ENCODE results near the gene SPACA7.

SPACA7 gene

GRCh38 chr13:112451512-112452379 is 75.6 kb downstream of the SPACA7 start:
- Mint-ChIP-seq H3K27me3 (ENCODE audit: low read depth) (no peaks in the 10 kb centered on the region), H3K27ac (no peak overlapping the region), H3K4me1 (ENCODE audit: low read depth) (no peaks in the 10 kb centered on the region), H3K36me3 (ENCODE audit: low read depth) (no peaks in the 10 kb centered on the region), H3K4me3 (no peak overlapping the region), H3K9me3 (no peaks in the 10 kb centered on the region)
- no peak for DNase-seq (ENCODE audit: low spot score)

GRCh38 chr13:112452380-112453206 is 76.4 kb downstream of the SPACA7 start:
- no peak for DNase-seq (ENCODE audit: low spot score)
- no peaks in the 10 kb centered on the region for H3K9me3 Mint-ChIP-seq
- no peak overlapping the region for H3K27ac Mint-ChIP-seq
- H3K36me3 Mint-ChIP-seq (ENCODE audit: low read depth): no peaks in the 10 kb centered on the region
- no peak overlapping the region for H3K4me3 Mint-ChIP-seq
- H3K4me1 Mint-ChIP-seq (ENCODE audit: low read depth): no peaks in the 10 kb centered on the region
- no peaks in the 10 kb centered on the region for H3K27me3 Mint-ChIP-seq (ENCODE audit: low read depth)

- no peaks in the 10 kb centered on the region for H3K4me1 Mint-ChIP-seq (ENCODE audit: low read depth)
- H3K9me3 Mint-ChIP-seq: no peaks in the 10 kb centered on the region
- no peak for DNase-seq (ENCODE audit: low spot score)
- no peak overlapping the region for H3K27ac Mint-ChIP-seq
- H3K27me3 Mint-ChIP-seq (ENCODE audit: low read depth): no peaks in the 10 kb centered on the region
- H3K36me3 Mint-ChIP-seq (ENCODE audit: low read depth): no peaks in the 10 kb centered on the region
- H3K4me3 Mint-ChIP-seq: no peak overlapping the region
These were observed 77.2 kb downstream of the SPACA7 start for GRCh38 chr13:112453207-112453829.

DNA sequence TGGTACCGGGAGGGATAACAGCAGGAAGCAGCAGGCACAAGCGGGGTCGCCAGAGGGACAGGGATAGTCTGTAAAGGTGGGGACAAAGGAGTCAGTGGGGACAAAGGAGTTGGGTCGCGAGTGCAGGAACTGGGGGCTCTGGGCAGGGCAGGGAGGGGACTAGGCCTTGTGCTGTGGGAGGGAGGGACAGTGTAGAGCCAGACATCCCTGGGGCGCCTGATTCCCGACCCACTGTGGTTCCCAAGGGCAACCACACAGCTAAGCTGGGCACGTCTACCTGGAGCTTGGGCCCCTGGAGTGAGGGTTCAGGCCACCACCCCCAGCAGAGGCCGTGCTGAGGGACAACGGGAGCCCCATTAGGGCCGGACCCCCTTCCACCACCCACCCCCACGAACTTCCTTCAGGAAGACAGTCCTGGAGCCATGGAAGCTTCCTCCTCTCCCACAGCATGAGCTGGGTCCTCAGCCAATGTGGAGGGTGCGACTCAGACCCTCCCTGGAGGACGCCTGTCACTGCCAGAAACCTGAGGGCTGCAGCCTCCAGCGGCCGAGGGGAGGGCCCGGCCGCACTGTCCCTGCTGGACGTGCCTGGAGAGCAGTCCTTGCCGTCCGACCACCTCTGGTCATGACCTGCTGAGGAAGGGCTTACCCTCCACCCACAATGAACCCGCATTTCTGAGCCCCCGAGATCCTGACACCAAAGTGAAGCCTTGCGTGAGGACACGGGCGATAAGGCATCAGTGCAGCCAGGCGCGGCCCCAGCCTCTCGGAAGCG is 77.9 kb downstream of the SPACA7 start:
- no peak overlapping the region for H3K27ac Mint-ChIP-seq
- no peaks in the 10 kb centered on the region for H3K4me1 Mint-ChIP-seq (ENCODE audit: low read depth)
- H3K36me3 Mint-ChIP-seq (ENCODE audit: low read depth): no peaks in the 10 kb centered on the region
- no peak overlapping the region for H3K4me3 Mint-ChIP-seq
- no peaks in the 10 kb centered on the region for H3K27me3 Mint-ChIP-seq (ENCODE audit: low read depth)
- DNase-seq (ENCODE audit: low spot score): no peak
- no peaks in the 10 kb centered on the region for H3K9me3 Mint-ChIP-seq

GRCh38 chr13:112454648-112455334 is 78.6 kb downstream of the SPACA7 start:
- H3K9me3 Mint-ChIP-seq: no peaks in the 10 kb centered on the region
- no peak for DNase-seq (ENCODE audit: low spot score)

GRCh38 chr13:112455476-112456059 is 79.4 kb downstream of the SPACA7 start:
- peaks cover 7% of the 10 kb centered on the region for H3K27me3 Mint-ChIP-seq (ENCODE audit: low read depth)
- no peaks in the 10 kb centered on the region for H3K9me3 Mint-ChIP-seq
- no peak for DNase-seq (ENCODE audit: low spot score)
- H3K4me1 Mint-ChIP-seq (ENCODE audit: low read depth): no peaks in the 10 kb centered on the region
- no peaks in the 10 kb centered on the region for H3K36me3 Mint-ChIP-seq (ENCODE audit: low read depth)
- H3K4me3 Mint-ChIP-seq: no peak overlapping the region
- H3K27ac Mint-ChIP-seq: no peak overlapping the region

More at GRCh38 chr13:112454648-112455334, 78.6 kb downstream of the SPACA7 start:
- Mint-ChIP-seq H3K36me3 (ENCODE audit: low read depth) (no peaks in the 10 kb centered on the region), H3K4me3 (no peak overlapping the region), H3K27me3 (ENCODE audit: low read depth) (peaks cover 3% of the 10 kb centered on the region), H3K27ac (no peak overlapping the region), H3K4me1 (ENCODE audit: low read depth) (no peaks in the 10 kb centered on the region)

DNA sequence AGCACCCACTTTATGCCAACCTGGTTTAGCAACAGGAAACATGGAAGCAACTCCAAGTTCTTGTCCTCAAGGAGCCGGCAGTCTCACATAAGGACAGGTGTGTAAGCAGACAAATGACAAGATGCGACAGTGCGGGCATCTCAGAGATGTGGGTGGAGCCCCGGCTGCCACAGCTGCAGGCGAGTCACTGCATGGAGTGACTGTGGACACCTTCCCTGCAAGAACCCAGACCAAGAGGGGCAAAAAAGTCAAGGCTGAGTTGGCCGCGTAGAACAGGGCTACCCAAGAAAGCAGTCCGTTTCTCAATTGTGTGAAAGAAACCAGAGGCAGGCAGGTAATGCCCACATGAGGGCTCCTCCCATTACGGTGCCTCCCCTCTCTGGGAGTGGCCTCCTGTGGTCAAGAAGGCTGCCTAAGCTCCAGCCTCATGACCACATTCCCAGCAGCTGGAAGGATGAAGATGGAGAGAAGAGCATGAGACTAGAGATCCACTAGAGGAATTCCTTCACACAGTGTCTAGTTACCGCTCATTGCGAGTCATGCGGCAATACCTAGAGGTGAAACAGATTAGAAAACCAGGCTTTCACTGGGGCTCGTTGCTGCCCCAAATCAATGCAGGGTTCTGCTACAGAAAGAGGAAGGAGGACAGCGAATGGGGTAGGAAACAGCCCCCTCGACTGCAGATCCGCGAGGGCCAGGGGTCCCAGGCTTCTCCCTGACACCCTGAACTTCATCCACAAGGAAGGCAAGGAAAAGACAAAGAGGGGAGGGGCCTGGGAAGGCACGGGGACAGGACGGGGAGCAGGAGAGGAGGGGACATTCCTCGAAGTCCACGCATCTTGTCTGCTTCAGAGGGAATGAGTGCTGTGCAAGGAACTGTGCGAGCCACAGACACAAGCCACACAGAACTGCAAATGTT is 80.2 kb downstream of the SPACA7 start:
- Mint-ChIP-seq H3K9me3 (no peaks in the 10 kb centered on the region), H3K4me3 (no peak overlapping the region), H3K4me1 (ENCODE audit: low read depth) (no peaks in the 10 kb centered on the region), H3K27ac (no peak overlapping the region), H3K36me3 (ENCODE audit: low read depth) (no peaks in the 10 kb centered on the region), H3K27me3 (ENCODE audit: low read depth) (peaks cover 7% of the 10 kb centered on the region)
- no peak for DNase-seq (ENCODE audit: low spot score)

DNA sequence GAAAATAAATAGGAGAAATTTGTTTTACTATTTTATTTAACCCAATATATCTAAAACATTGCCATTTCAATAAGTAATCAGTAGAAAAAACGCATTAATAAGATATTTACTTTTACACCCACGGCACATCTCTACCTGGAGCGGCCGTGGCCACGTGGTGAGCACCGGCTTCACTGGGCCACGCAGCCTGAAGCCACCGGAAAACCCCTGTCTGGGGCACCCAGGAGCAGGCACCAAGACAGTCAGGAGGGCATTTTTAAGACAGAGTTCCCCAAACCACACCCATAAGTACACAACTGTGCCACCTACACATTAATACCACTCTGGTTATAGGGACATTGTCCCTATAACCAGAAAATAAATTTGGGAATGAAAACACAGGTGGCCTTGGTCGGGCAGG is 80.9 kb downstream of the SPACA7 start:
- Mint-ChIP-seq H3K4me1 (ENCODE audit: low read depth) (no peaks in the 10 kb centered on the region), H3K4me3 (no peak overlapping the region), H3K27me3 (ENCODE audit: low read depth) (peaks cover 7% of the 10 kb centered on the region), H3K9me3 (no peaks in the 10 kb centered on the region), H3K27ac (no peak overlapping the region), H3K36me3 (ENCODE audit: low read depth) (no peaks in the 10 kb centered on the region)
- DNase-seq (ENCODE audit: low spot score): no peak

DNA sequence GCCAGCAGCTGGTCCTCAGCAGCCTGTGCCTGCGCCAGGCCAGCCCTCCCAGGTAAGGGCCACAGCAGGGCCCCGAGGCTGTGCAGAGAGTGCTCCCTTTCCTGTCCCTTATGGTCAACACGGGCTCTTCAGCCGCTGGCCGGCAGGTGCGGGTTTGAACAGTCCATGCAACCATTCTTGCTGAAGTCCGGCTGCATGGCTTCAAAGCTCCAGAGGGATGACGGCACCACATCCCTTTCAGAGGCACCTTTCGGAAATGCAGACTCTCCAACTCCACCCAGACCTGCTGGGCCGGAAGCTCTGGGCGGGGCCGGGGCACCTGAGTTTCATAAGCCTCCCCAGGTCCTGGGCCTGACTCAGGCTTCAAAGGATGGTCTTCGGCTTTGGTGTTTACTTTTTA is 81.3 kb downstream of the SPACA7 start:
- Mint-ChIP-seq H3K4me1 (ENCODE audit: low read depth) (no peaks in the 10 kb centered on the region), H3K36me3 (ENCODE audit: low read depth) (no peaks in the 10 kb centered on the region), H3K4me3 (no peak overlapping the region), H3K9me3 (no peaks in the 10 kb centered on the region), H3K27ac (no peak overlapping the region), H3K27me3 (ENCODE audit: low read depth) (peaks cover 10% of the 10 kb centered on the region)
- no peak for DNase-seq (ENCODE audit: low spot score)

DNA sequence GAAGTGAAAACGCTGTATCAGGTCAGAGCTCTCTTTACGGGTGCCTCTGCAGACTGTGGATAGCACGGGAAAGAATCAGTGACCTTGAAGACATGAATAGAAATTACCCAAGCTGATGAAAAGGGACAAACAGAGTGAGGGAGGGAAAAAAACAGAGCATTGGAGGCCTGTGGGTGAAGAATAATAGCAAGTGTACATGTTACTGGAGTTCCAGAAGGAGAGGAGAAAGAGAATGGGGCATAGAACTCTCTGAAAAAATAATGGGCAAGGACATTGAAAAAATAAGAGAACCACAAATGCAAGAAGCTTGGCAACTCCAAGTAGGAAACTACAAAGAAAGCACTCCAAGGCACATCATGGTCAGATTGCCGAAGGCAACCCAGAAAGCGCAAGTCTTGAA is 86.3 kb downstream of the SPACA7 start:
- Mint-ChIP-seq H3K36me3 (ENCODE audit: low read depth) (no peaks in the 10 kb centered on the region), H3K27me3 (ENCODE audit: low read depth) (peaks cover 12% of the 10 kb centered on the region), H3K9me3 (no peaks in the 10 kb centered on the region), H3K4me1 (ENCODE audit: low read depth) (no peaks in the 10 kb centered on the region), H3K27ac (no peak overlapping the region), H3K4me3 (no peak overlapping the region)
- DNase-seq (ENCODE audit: low spot score): no peak

GRCh38 chr13:112464720-112465119 is 88.6 kb downstream of the SPACA7 start:
- H3K9me3 Mint-ChIP-seq: no peaks in the 10 kb centered on the region
- H3K4me3 Mint-ChIP-seq: no peak overlapping the region
- peaks cover 9% of the 10 kb centered on the region for H3K27me3 Mint-ChIP-seq (ENCODE audit: low read depth)
- no peak overlapping the region for H3K27ac Mint-ChIP-seq
- no peak for DNase-seq (ENCODE audit: low spot score)
- H3K36me3 Mint-ChIP-seq (ENCODE audit: low read depth): no peaks in the 10 kb centered on the region
- no peaks in the 10 kb centered on the region for H3K4me1 Mint-ChIP-seq (ENCODE audit: low read depth)
